ENCODE data around the gene RAD51C. TPM values are rescaled to one million over a fixed set of nuclear protein-coding genes. Genes with fewer than 3 reads are reported as not detected.

The RAD51C gene
- total and polyA plus RNA-seq, 10 of the 15 experiments (the other 5 are each of a cell fraction or from before 2014, with no cell fraction given), result 59.6 to 267 (median 106) TPM

DNA sequence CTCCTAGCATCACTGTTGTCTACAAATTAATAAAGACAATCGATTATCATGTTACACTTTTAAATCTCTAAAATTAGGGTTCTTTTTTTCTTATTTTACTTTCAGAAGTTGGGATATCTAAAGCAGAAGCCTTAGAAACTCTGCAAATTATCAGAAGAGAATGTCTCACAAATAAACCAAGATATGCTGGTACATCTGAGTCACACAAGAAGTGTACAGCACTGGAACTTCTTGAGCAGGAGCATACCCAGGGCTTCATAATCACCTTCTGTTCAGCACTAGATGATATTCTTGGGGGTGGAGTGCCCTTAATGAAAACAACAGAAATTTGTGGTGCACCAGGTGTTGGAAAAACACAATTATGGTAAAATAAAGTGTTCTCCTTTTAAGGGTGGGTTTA lies 2.4 kb downstream of the RAD51C start:
- H3K27ac ChIP-seq (ENCODE audit: control insufficient read depth, insufficient read depth), result 0 out of 2 replicates have a peak overlapping the region, but pooled peaks have one; percentile 7
- no peaks in the 10 kb centered on the region for H3K27me3 ChIP-seq (replicated peaks in 1 of 2; ENCODE audit: control insufficient read depth in 2 of 2, insufficient read depth in 2 of 2, low read length in 1 of 2)
- in situ Hi-C loops (cut with MboI) (no loop called here), intact Hi-C loops (cut with micrococcal nuclease; ENCODE audit: unreplicated experiment) (no loop called here)
- peaks cover 38% of the 10 kb centered on the region for H3K79me2 ChIP-seq (ENCODE audit: control insufficient read depth, insufficient read depth, low read length)
- no peak overlapping the region for H2AFZ ChIP-seq (ENCODE audit: control insufficient read depth, low read depth, low read length)
- POLR2A ChIA-PET, result interaction anchor here (0.6 to 0.7 kb wide), 3 partner anchors 11 to 181 kb away, joined by 3 to 9 read pairs (median 3); partner anchors contain the start of gene MTMR4
- DNase-seq (ENCODE audit: low read depth, low spot score) (no peak), ATAC-seq (no peak), FAIRE-seq (no peak)
- peak overlapping the region; percentile 66; the same call in 1 of the 2 replicates for H3K4me3 ChIP-seq
- CTCF ChIA-PET, result interaction anchor here (1.0 to 1.3 kb wide), 2 partner anchors 12 to 118 kb away, joined by 3 to 4 read pairs; no protein-coding TSS in a partner anchor
- BruUV-seq (replicated peaks), result no TSS peak
- WGBS (ENCODE audit: insufficient coverage, insufficient replicate concordance, low lambda C conversion rate, missing lambda C conversion rate), result 100% methylated on average over 1 of the region's 1 CpG
- SMC1A ChIA-PET (ENCODE audit: uncharacterized antibody, unreplicated experiment), result no interaction called here
- TF ChIP-seq SUZ12 (IDR thresholded peaks at IDR 0.05; ENCODE audit: unreplicated experiment) (no peak), ZNF622 (IDR thresholded peaks at IDR 0.05) (no peak), RCOR1 (conservative IDR thresholded peaks at IDR 0.05; ENCODE audit: low read depth, low read length) (no peak), GABPA (IDR thresholded peaks at IDR 0.05; ENCODE audit: low read depth) (no peak), RB1 (IDR thresholded peaks at IDR 0.05; ENCODE audit: borderline replicate concordance) (no peak), PML (IDR thresholded peaks at IDR 0.05; ENCODE audit: low read length) (no peak), GATAD2B (conservative IDR thresholded peaks at IDR 0.05; ENCODE audit: low read depth) (no peak), ZNF207 (IDR thresholded peaks at IDR 0.05; ENCODE audit: borderline replicate concordance) (no peak), RELA (IDR thresholded peaks at IDR 0.05; ENCODE audit: borderline replicate concordance, partially characterized antibody) (no peak), CBX5 (IDR thresholded peaks at IDR 0.05; ENCODE audit: low read depth) (no peak), ATF7 (IDR thresholded peaks at IDR 0.05; ENCODE audit: low read depth) (no peak), SIN3A (IDR thresholded peaks at IDR 0.05; ENCODE audit: low read depth, low read length) (no peak), BRCA1 (IDR thresholded peaks at IDR 0.05; ENCODE audit: low read depth, low read length) (no peak)
- TF ChIP-seq, protein P1, sequence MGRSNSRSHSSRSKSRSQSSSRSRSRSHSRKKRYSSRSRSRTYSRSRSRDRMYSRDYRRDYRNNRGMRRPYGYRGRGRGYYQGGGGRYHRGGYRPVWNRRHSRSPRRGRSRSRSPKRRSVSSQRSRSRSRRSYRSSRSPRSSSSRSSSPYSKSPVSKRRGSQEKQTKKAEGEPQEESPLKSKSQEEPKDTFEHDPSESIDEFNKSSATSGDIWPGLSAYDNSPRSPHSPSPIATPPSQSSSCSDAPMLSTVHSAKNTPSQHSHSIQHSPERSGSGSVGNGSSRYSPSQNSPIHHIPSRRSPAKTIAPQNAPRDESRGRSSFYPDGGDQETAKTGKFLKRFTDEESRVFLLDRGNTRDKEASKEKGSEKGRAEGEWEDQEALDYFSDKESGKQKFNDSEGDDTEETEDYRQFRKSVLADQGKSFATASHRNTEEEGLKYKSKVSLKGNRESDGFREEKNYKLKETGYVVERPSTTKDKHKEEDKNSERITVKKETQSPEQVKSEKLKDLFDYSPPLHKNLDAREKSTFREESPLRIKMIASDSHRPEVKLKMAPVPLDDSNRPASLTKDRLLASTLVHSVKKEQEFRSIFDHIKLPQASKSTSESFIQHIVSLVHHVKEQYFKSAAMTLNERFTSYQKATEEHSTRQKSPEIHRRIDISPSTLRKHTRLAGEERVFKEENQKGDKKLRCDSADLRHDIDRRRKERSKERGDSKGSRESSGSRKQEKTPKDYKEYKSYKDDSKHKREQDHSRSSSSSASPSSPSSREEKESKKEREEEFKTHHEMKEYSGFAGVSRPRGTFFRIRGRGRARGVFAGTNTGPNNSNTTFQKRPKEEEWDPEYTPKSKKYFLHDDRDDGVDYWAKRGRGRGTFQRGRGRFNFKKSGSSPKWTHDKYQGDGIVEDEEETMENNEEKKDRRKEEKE (IDR thresholded peaks at IDR 0.05), result no peak
- TF ChIP-seq, protein P2, sequence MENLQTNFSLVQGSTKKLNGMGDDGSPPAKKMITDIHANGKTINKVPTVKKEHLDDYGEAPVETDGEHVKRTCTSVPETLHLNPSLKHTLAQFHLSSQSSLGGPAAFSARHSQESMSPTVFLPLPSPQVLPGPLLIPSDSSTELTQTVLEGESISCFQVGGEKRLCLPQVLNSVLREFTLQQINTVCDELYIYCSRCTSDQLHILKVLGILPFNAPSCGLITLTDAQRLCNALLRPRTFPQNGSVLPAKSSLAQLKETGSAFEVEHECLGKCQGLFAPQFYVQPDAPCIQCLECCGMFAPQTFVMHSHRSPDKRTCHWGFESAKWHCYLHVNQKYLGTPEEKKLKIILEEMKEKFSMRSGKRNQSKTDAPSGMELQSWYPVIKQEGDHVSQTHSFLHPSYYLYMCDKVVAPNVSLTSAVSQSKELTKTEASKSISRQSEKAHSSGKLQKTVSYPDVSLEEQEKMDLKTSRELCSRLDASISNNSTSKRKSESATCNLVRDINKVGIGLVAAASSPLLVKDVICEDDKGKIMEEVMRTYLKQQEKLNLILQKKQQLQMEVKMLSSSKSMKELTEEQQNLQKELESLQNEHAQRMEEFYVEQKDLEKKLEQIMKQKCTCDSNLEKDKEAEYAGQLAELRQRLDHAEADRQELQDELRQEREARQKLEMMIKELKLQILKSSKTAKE (IDR thresholded peaks at IDR 0.05; ENCODE audit: low read depth, poor library complexity, severe bottlenecking), result no peak
- H4K20me1 ChIP-seq (ENCODE audit: control insufficient read depth, insufficient read depth), result no peaks in the 10 kb centered on the region
- H3K4me1 ChIP-seq (ENCODE audit: control insufficient read depth, insufficient read depth, low read length), result no peaks in the 10 kb centered on the region; the same call in none of the 2 replicates
- RAD21 ChIA-PET (ENCODE audit: unreplicated experiment), result interaction anchor here (0.7 kb wide), 1 partner anchor 16 kb away, joined by 3 read pairs; no protein-coding TSS in a partner anchor
- no peaks in the 10 kb centered on the region; the same call in 2 of the 3 replicates for H3K9me3 ChIP-seq (replicated peaks; ENCODE audit: control insufficient read depth, insufficient read depth, low read length)
- peaks cover 0 to 9% of the 10 kb centered on the region in 2 experiments; a peak in 3 of 4 replicates for H3K36me3 ChIP-seq (ENCODE audit: control insufficient read depth in 2 of 2, insufficient read depth in 2 of 2, low read length in 1 of 2)
- H3K4me2 ChIP-seq (ENCODE audit: control insufficient read depth, insufficient read depth), result peak overlapping the region; percentile 59
- H3K9ac ChIP-seq (ENCODE audit: control insufficient read depth, insufficient read depth, low read length), result peak overlapping the region; percentile 40; the same call in 1 of the 2 replicates

Data from GM12878 (cell line).